Measurements from ENCODE around the gene ARID1B.
"Not testable (repeated sequence)": the region's sequence is repeated elsewhere in the genome, so short reads cannot be mapped to it uniquely, and the experiment has no call there.

The ARID1B gene

GRCh38 chr6:156944412-156944811 lies 167.2 kb downstream of the ARID1B start:
- no peak overlapping the region for H3K4me3 ChIP-seq (ENCODE audit: low read depth, low read length)
- no peak for TF ChIP-seq CTCF (IDR thresholded peaks at IDR 0.05; ENCODE audit: insufficient read depth, low read depth, low read length, missing control alignments)
- DNase-seq (ENCODE audit: low read depth) = no peak

GRCh38 chr6:156945789-156946172 lies 168.6 kb downstream of the ARID1B start:
- H3K4me3 ChIP-seq (ENCODE audit: low read depth, low read length); DNase-seq (ENCODE audit: low read depth): not testable (repeated sequence)

GRCh38 chr6:156946370-156946936 lies 169.3 kb downstream of the ARID1B start:
- no peak overlapping the region for H3K4me3 ChIP-seq (ENCODE audit: low read depth, low read length)
- no peak for TF ChIP-seq CTCF (IDR thresholded peaks at IDR 0.05; ENCODE audit: insufficient read depth, low read depth, low read length, missing control alignments)
- DNase-seq (ENCODE audit: low read depth) = no peak

- no peak for DNase-seq (ENCODE audit: low read depth)
- no peak for TF ChIP-seq CTCF (IDR thresholded peaks at IDR 0.05; ENCODE audit: insufficient read depth, low read depth, low read length, missing control alignments)
- H3K4me3 ChIP-seq (ENCODE audit: low read depth, low read length) = no peak overlapping the region
Measured at GRCh38 chr6:156948277-156948676, 171.1 kb downstream of the ARID1B start.

- DNase-seq (ENCODE audit: low read depth) = no peak
- TF ChIP-seq CTCF (IDR thresholded peaks at IDR 0.05; ENCODE audit: insufficient read depth, low read depth, low read length, missing control alignments) = no peak
- H3K4me3 ChIP-seq (ENCODE audit: low read depth, low read length) = no peak overlapping the region
Measured at GRCh38 chr6:156948807-156949206, 171.6 kb downstream of the ARID1B start.

GRCh38 chr6:156949376-156949775 lies 172.2 kb downstream of the ARID1B start:
- no peak overlapping the region for H3K4me3 ChIP-seq (ENCODE audit: low read depth, low read length)
- DNase-seq (ENCODE audit: low read depth) = no peak
- no peak for TF ChIP-seq CTCF (IDR thresholded peaks at IDR 0.05; ENCODE audit: insufficient read depth, low read depth, low read length, missing control alignments)

DNA sequence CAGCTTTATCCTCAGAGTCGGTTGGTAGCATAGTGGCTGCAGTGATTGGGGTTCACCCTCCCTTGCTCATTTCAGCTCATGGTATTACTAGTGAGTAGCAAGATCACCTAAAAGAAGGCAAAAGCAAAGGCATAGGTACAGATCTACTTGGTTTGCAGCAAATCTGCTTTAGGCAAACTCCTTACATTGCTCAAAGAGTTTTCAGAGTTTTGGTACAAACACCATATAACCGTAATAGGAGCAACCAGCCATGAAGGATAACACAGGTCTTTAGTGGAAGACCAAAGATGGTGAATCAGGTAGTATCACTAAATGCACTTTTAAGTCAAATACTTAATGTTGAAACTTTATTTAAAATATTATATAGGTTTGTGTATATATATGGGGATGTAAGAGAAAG lies 172.9 kb downstream of the ARID1B start:
- H3K4me3 ChIP-seq (ENCODE audit: low read depth, low read length) = no peak overlapping the region
- no peak for DNase-seq (ENCODE audit: low read depth)
- TF ChIP-seq CTCF (IDR thresholded peaks at IDR 0.05; ENCODE audit: insufficient read depth, low read depth, low read length, missing control alignments) = no peak
